ENCODE data around the gene PLA2G7.
"Not testable (repeated sequence)": the region's sequence is repeated elsewhere in the genome, so short reads cannot be mapped to it uniquely, and the experiment has no call there.

The PLA2G7 gene

GRCh38 chr6:46734867-46735719 lies at the start of gene PLA2G7:
TSS of gene PLA2G7 (minus strand) at chr6:46735375. CDS start at chr6:46722891, 12,484 bp downstream.
- Mint-ChIP-seq H3K27me3 (peaks cover 86% of the 10 kb centered on the region), H3K27ac (no peak within 1 kb of the TSS), H3K4me3 (peak within 1 kb of the TSS; percentile 23 to 66), H3K9me3 (no peaks in the 10 kb centered on the region), H3K4me1 (peaks cover 8% of the 10 kb centered on the region)
- ATAC-seq (peak; percentile 43), DNase-seq (no peak)

- Mint-ChIP-seq H3K27ac (no peak overlapping the region), H3K27me3 (peaks cover 24% of the 10 kb centered on the region), H3K4me1 (no peaks in the 10 kb centered on the region), H3K4me3 (no peak overlapping the region), H3K9me3 (no peaks in the 10 kb centered on the region)
- ATAC-seq (no peak), DNase-seq (no peak)
Observed at GRCh38 chr6:46784535-46784934, 49.4 kb upstream of the PLA2G7 start.

GRCh38 chr6:46781478-46782378 lies 46.6 kb upstream of the PLA2G7 start:
- H3K4me1 Mint-ChIP-seq = no peaks in the 10 kb centered on the region
- ATAC-seq = no peak
- peaks cover 17% of the 10 kb centered on the region for H3K27me3 Mint-ChIP-seq
- H3K9me3 Mint-ChIP-seq = no peaks in the 10 kb centered on the region
- no peak overlapping the region for H3K4me3 Mint-ChIP-seq
- no peak overlapping the region for H3K27ac Mint-ChIP-seq
- peak in 1 of 2 donors; percentile 17 for DNase-seq

GRCh38 chr6:46777476-46778346 lies 42.5 kb upstream of the PLA2G7 start:
- H3K27ac Mint-ChIP-seq = no peak overlapping the region
- no peak for ATAC-seq
- H3K4me1 Mint-ChIP-seq = no peaks in the 10 kb centered on the region
- H3K9me3 Mint-ChIP-seq = no peaks in the 10 kb centered on the region
- H3K4me3 Mint-ChIP-seq = no peak overlapping the region
- no peak for DNase-seq
- peaks cover 17% of the 10 kb centered on the region for H3K27me3 Mint-ChIP-seq

GRCh38 chr6:46776070-46776712 lies 41.0 kb upstream of the PLA2G7 start:
- no peaks in the 10 kb centered on the region for H3K4me1 Mint-ChIP-seq
- H3K27me3 Mint-ChIP-seq = peaks cover 17% of the 10 kb centered on the region
- H3K4me3 Mint-ChIP-seq = no peak overlapping the region
- H3K9me3 Mint-ChIP-seq = no peaks in the 10 kb centered on the region
- DNase-seq (no peak), ATAC-seq (no peak)
- H3K27ac Mint-ChIP-seq = no peak overlapping the region

GRCh38 chr6:46774736-46775135 lies 39.6 kb upstream of the PLA2G7 start:
- not testable (repeated sequence) for H3K4me3 Mint-ChIP-seq, H3K4me1 Mint-ChIP-seq, DNase-seq, H3K27ac Mint-ChIP-seq, ATAC-seq, H3K27me3 Mint-ChIP-seq, H3K9me3 Mint-ChIP-seq

- DNase-seq (no peak), ATAC-seq (no peak)
- peaks cover 7% of the 10 kb centered on the region for H3K27me3 Mint-ChIP-seq
- no peak overlapping the region for H3K4me3 Mint-ChIP-seq
- H3K27ac Mint-ChIP-seq = no peak overlapping the region
- H3K4me1 Mint-ChIP-seq = no peaks in the 10 kb centered on the region
- H3K9me3 Mint-ChIP-seq = no peaks in the 10 kb centered on the region
Observed at GRCh38 chr6:46773201-46773855, 38.2 kb upstream of the PLA2G7 start.

GRCh38 chr6:46772762-46773161 lies 37.6 kb upstream of the PLA2G7 start:
- Mint-ChIP-seq H3K27ac (no peak overlapping the region), H3K27me3 (peaks cover under 1% of the 10 kb centered on the region), H3K4me1 (no peaks in the 10 kb centered on the region), H3K4me3 (no peak overlapping the region), H3K9me3 (no peaks in the 10 kb centered on the region)
- DNase-seq (no peak), ATAC-seq (no peak)

- DNase-seq (no peak), ATAC-seq (no peak)
- no peaks in the 10 kb centered on the region for H3K9me3 Mint-ChIP-seq
- no peak overlapping the region for H3K4me3 Mint-ChIP-seq
- H3K27me3 Mint-ChIP-seq = no peaks in the 10 kb centered on the region
- H3K27ac Mint-ChIP-seq = no peak overlapping the region
- H3K4me1 Mint-ChIP-seq = no peaks in the 10 kb centered on the region
Observed at GRCh38 chr6:46772016-46772415, 36.8 kb upstream of the PLA2G7 start.

- Mint-ChIP-seq H3K27ac (no peak overlapping the region), H3K4me3 (no peak overlapping the region), H3K4me1 (no peaks in the 10 kb centered on the region), H3K9me3 (no peaks in the 10 kb centered on the region), H3K27me3 (peaks cover 25% of the 10 kb centered on the region)
- DNase-seq (no peak), ATAC-seq (no peak)
Observed at GRCh38 chr6:46764961-46765360, 29.8 kb upstream of the PLA2G7 start.

- H3K4me3 Mint-ChIP-seq, H3K4me1 Mint-ChIP-seq, DNase-seq, H3K27ac Mint-ChIP-seq, ATAC-seq, H3K9me3 Mint-ChIP-seq: not testable (repeated sequence)
- H3K27me3 Mint-ChIP-seq = peaks cover 29% of the 10 kb centered on the region
Observed at GRCh38 chr6:46764280-46764679, 29.1 kb upstream of the PLA2G7 start.

- no peak overlapping the region for H3K4me3 Mint-ChIP-seq
- H3K9me3 Mint-ChIP-seq = no peaks in the 10 kb centered on the region
- H3K4me1 Mint-ChIP-seq = no peaks in the 10 kb centered on the region
- H3K27me3 Mint-ChIP-seq = peaks cover 29% of the 10 kb centered on the region
- no peak overlapping the region for H3K27ac Mint-ChIP-seq
- no peak for ATAC-seq
- DNase-seq = no peak
Observed at GRCh38 chr6:46763466-46763865, 28.3 kb upstream of the PLA2G7 start.

- Mint-ChIP-seq H3K27ac (no peak overlapping the region), H3K9me3 (no peaks in the 10 kb centered on the region), H3K4me3 (no peak overlapping the region), H3K4me1 (no peaks in the 10 kb centered on the region), H3K27me3 (peaks cover 29% of the 10 kb centered on the region)
- ATAC-seq = no peak
- no peak for DNase-seq
Observed at GRCh38 chr6:46760925-46761324, 25.8 kb upstream of the PLA2G7 start.

- no peaks in the 10 kb centered on the region for H3K4me1 Mint-ChIP-seq
- no peak for ATAC-seq
- H3K27ac Mint-ChIP-seq = no peak overlapping the region
- H3K4me3 Mint-ChIP-seq = no peak overlapping the region
- DNase-seq = no peak
- no peaks in the 10 kb centered on the region for H3K9me3 Mint-ChIP-seq
- H3K27me3 Mint-ChIP-seq = peaks cover 21% of the 10 kb centered on the region
Observed at GRCh38 chr6:46758960-46759753, 24.0 kb upstream of the PLA2G7 start.
